Ishikawa (cell line): ENCODE measurements around the gene TRERF1.

Source experiments
- CEBPB ChIP-seq: IDR thresholded peaks from 2 replicates; pipeline ENCODE4 v1.6.1; 2012
- CREB1 ChIP-seq: IDR thresholded peaks from 2 replicates; pipeline ENCODE4 v1.6.1; 2012; ENCODE audit warnings: low read depth
- EGR1 ChIP-seq: IDR thresholded peaks from 2 replicates; pipeline ENCODE4 v1.6.1; 2012
- EP300 ChIP-seq: IDR thresholded peaks from 2 replicates; pipeline ENCODE4 v1.6.1; 2012; ENCODE audit warnings: borderline replicate concordance
- FOXM1 ChIP-seq: IDR thresholded peaks from 2 replicates; pipeline ENCODE4 v1.6.1; 2012; ENCODE audit warnings: low read depth, borderline replicate concordance
- MAX ChIP-seq: IDR thresholded peaks from 2 replicates; pipeline ENCODE4 v1.6.1; 2012
- NFIC ChIP-seq: IDR thresholded peaks from 2 replicates; pipeline ENCODE4 v1.6.1; 2012
- RAD21 ChIP-seq: IDR thresholded peaks from 2 replicates; pipeline ENCODE4 v1.6.1; 2012; ENCODE audit warnings: low read depth
- REST ChIP-seq: IDR thresholded peaks from 2 replicates; pipeline ENCODE4 v1.6.1; 2012; ENCODE audit warnings: low read depth, mild to moderate bottlenecking
- TAF1 ChIP-seq: IDR thresholded peaks from 2 replicates; pipeline ENCODE4 v1.6.1; 2012; ENCODE audit warnings: low read depth, mild to moderate bottlenecking
- TCF12 ChIP-seq: IDR thresholded peaks from 2 replicates; pipeline ENCODE4 v1.6.1; 2012; ENCODE audit warnings: low read depth
- TEAD4 ChIP-seq: IDR thresholded peaks from 2 replicates; pipeline ENCODE4 v1.6.1; 2012
- USF1 ChIP-seq: IDR thresholded peaks from 2 replicates; pipeline ENCODE4 v1.6.1; 2012
- YY1 ChIP-seq: IDR thresholded peaks from 2 replicates; pipeline ENCODE4 v1.6.1; 2012; ENCODE audit warnings: low read depth
- ZBTB7A ChIP-seq: IDR thresholded peaks from 2 replicates; pipeline ENCODE4 v1.6.1; 2012; ENCODE audit warnings: low read depth

The TRERF1 gene

GRCh38 chr6:42451333-42452170, at the start of gene TRERF1:
Gene TRERF1, minus strand, starts transcription at chr6:42451926. Its CDS starts 182,336 bp downstream, at chr6:42269590.
- TF ChIP-seq ZBTB7A (peak; percentile 62), TEAD4 (no peak)

- TF ChIP-seq MAX: no peak
- TF ChIP-seq RAD21: no peak
- no peak for TF ChIP-seq TEAD4
- TF ChIP-seq ZBTB7A: no peak
- no peak for TF ChIP-seq REST
- TF ChIP-seq EP300: no peak
- no peak for TF ChIP-seq EGR1
- TF ChIP-seq FOXM1: no peak
- no peak for TF ChIP-seq CREB1
Observed at GRCh38 chr6:42498473-42499128, 46.9 kb upstream of the TRERF1 start.

GRCh38 chr6:42493914-42494539, 42.3 kb upstream of the TRERF1 start:
- no peak for TF ChIP-seq ZBTB7A
- TF ChIP-seq RAD21: no peak
- TF ChIP-seq TEAD4: no peak
- no peak for TF ChIP-seq YY1
- TF ChIP-seq TAF1: no peak
- no peak for TF ChIP-seq FOXM1
- no peak for TF ChIP-seq MAX
- TF ChIP-seq NFIC: no peak
- no peak for TF ChIP-seq EP300
- TF ChIP-seq USF1: no peak
- TF ChIP-seq CEBPB: no peak
- no peak for TF ChIP-seq REST
- no peak for TF ChIP-seq TCF12
- no peak for TF ChIP-seq CREB1
- TF ChIP-seq EGR1: no peak

- no peak for TF ChIP-seq ZBTB7A
- TF ChIP-seq TAF1: no peak
- no peak for TF ChIP-seq FOXM1
Observed at GRCh38 chr6:42488129-42488528, 36.4 kb upstream of the TRERF1 start.

- TF ChIP-seq TEAD4 (no peak), CEBPB (no peak), RAD21 (no peak), FOXM1 (no peak), MAX (no peak), TCF12 (no peak), EGR1 (no peak), NFIC (no peak), YY1 (no peak), CREB1 (no peak), TAF1 (no peak), USF1 (no peak), EP300 (no peak), ZBTB7A (no peak), REST (no peak)
Observed at GRCh38 chr6:42484261-42484660, 32.5 kb upstream of the TRERF1 start.
